ENCODE data around the gene GRIN2A.

GRIN2A gene

GRCh38 chr16:9757687-9758086 is 424.5 kb downstream of the GRIN2A start:
- DNase-seq = no peak
- TF ChIP-seq, protein P1, sequence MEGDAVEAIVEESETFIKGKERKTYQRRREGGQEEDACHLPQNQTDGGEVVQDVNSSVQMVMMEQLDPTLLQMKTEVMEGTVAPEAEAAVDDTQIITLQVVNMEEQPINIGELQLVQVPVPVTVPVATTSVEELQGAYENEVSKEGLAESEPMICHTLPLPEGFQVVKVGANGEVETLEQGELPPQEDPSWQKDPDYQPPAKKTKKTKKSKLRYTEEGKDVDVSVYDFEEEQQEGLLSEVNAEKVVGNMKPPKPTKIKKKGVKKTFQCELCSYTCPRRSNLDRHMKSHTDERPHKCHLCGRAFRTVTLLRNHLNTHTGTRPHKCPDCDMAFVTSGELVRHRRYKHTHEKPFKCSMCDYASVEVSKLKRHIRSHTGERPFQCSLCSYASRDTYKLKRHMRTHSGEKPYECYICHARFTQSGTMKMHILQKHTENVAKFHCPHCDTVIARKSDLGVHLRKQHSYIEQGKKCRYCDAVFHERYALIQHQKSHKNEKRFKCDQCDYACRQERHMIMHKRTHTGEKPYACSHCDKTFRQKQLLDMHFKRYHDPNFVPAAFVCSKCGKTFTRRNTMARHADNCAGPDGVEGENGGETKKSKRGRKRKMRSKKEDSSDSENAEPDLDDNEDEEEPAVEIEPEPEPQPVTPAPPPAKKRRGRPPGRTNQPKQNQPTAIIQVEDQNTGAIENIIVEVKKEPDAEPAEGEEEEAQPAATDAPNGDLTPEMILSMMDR (IDR thresholded peaks at IDR 0.05; ENCODE audit: low read depth, low read length, missing control alignments) = no peak

GRCh38 chr16:9756434-9756833 is 425.8 kb downstream of the GRIN2A start:
- H3K36me3 ChIP-seq (replicated peaks) = no peaks in the 10 kb centered on the region

More at GRCh38 chr16:9757687-9758086, 424.5 kb downstream of the GRIN2A start:
- H3K4me3 ChIP-seq (ENCODE audit: low read depth, low read length) = no peak overlapping the region
- H3K36me3 ChIP-seq (replicated peaks) = no peaks in the 10 kb centered on the region
- H3K27ac ChIP-seq = no peak overlapping the region
- no peaks in the 10 kb centered on the region for H3K27me3 ChIP-seq (replicated peaks)
- in situ Hi-C loops (cut with HindIII; ENCODE audit: low pct_ligation_motif_present, low sequenced_read_pairs) = no loop called here

DNA sequence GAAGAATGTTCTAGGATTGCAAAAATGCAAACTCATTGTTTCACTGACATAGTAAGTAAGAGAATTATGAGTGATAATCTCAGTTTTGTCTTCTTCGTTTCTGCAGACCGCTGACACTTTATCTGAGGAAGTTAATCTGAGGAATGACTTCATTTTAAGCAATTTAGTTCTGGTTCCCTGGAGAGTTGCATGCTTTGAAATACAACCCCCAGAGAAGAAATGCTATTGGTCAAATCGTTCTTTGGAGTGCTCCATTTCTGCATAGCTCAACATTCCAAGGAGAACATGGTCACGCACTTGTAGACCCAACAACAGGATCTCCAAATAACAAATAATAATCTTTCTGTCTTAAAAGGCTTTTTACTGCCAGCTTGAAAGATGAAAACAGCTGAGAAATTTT is 427.1 kb downstream of the GRIN2A start:
- Histone ChIP-seq H3K27me3 (replicated peaks) (no peaks in the 10 kb centered on the region), H3K27ac (no peak overlapping the region), H3K4me3 (ENCODE audit: low read depth, low read length) (no peak overlapping the region), H3K36me3 (replicated peaks) (no peaks in the 10 kb centered on the region)
- TF ChIP-seq, protein P1 (IDR thresholded peaks at IDR 0.05; ENCODE audit: low read depth, low read length, missing control alignments) = no peak
- in situ Hi-C loops (cut with HindIII; ENCODE audit: low pct_ligation_motif_present, low sequenced_read_pairs) = no loop called here
- no peak for DNase-seq

More at GRCh38 chr16:9756434-9756833, 425.8 kb downstream of the GRIN2A start:
- in situ Hi-C loops (cut with HindIII; ENCODE audit: low pct_ligation_motif_present, low sequenced_read_pairs) = no loop called here
- Histone ChIP-seq H3K27ac (no peak overlapping the region), H3K27me3 (replicated peaks) (no peaks in the 10 kb centered on the region), H3K4me3 (ENCODE audit: low read depth, low read length) (no peak overlapping the region)
- TF ChIP-seq, protein P1 (IDR thresholded peaks at IDR 0.05; ENCODE audit: low read depth, low read length, missing control alignments) = no peak
- no peak for DNase-seq

DNA sequence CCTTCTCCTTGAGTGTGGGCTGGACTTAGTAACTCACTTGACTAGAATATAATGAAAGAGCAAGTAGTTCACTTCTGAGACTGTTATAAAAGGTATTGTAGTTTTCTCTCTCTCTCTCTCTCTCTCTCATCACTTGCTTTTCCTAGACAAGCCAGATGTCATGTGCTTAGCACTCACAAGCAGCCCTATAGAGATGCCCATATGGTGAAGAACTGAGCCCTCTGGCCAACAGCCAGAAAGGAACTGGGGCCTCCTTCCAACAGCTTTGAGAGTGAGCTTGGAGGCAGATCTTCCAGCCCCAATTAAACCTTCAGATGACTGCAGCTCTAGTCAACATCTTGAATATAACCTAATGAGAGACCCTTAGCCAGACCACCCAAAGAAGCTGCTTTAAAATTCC is 440.5 kb downstream of the GRIN2A start:
- Histone ChIP-seq H3K4me3 (ENCODE audit: low read depth, low read length) (no peak overlapping the region), H3K27me3 (replicated peaks) (no peaks in the 10 kb centered on the region), H3K36me3 (replicated peaks) (no peaks in the 10 kb centered on the region), H3K27ac (no peak overlapping the region)
- no peak for DNase-seq
- TF ChIP-seq, protein P1 (IDR thresholded peaks at IDR 0.05; ENCODE audit: low read depth, low read length, missing control alignments) = no peak
- in situ Hi-C loops (cut with HindIII; ENCODE audit: low pct_ligation_motif_present, low sequenced_read_pairs) = no loop called here

- in situ Hi-C loops (cut with HindIII; ENCODE audit: low pct_ligation_motif_present, low sequenced_read_pairs) = no loop called here
- no peak overlapping the region for H3K27ac ChIP-seq
- no peaks in the 10 kb centered on the region for H3K36me3 ChIP-seq (replicated peaks)
- no peak overlapping the region for H3K4me3 ChIP-seq (ENCODE audit: low read depth, low read length)
- no peak for DNase-seq
- TF ChIP-seq, protein P1 (IDR thresholded peaks at IDR 0.05; ENCODE audit: low read depth, low read length, missing control alignments) = no peak
- no peaks in the 10 kb centered on the region for H3K27me3 ChIP-seq (replicated peaks)
These were observed 442.9 kb downstream of the GRIN2A start for GRCh38 chr16:9739301-9739700.

GRCh38 chr16:9738690-9739089 is 443.5 kb downstream of the GRIN2A start:
- in situ Hi-C loops (cut with HindIII; ENCODE audit: low pct_ligation_motif_present, low sequenced_read_pairs) = no loop called here
- DNase-seq = no peak
- Histone ChIP-seq H3K27me3 (replicated peaks) (no peaks in the 10 kb centered on the region), H3K4me3 (ENCODE audit: low read depth, low read length) (no peak overlapping the region), H3K27ac (no peak overlapping the region), H3K36me3 (replicated peaks) (no peaks in the 10 kb centered on the region)
- TF ChIP-seq, protein P1 (IDR thresholded peaks at IDR 0.05; ENCODE audit: low read depth, low read length, missing control alignments) = no peak
